Gastrocnemius medialis (tissue), 4 donors: ENCODE measurements around the gene PADI3.

Source experiments
- CTCF ChIP-seq, 5 experiments: fragments of 450-650 bp in 3 of 5; fragments of 200-600 bp in 2 of 5; sonication (generic) in 2 of 5; IDR thresholded peaks in 4 of 5; conservative IDR thresholded peaks in 1 of 5; 1 replicate in 4 of 5; 2 replicates in 1 of 5; pipeline ENCODE4 v1.5.1; 2016 to 2019; ENCODE audit warnings: antibody characterized with exemption in 5 of 5, mild to moderate bottlenecking in 3 of 5, moderate library complexity in 3 of 5
- POLR2A ChIP-seq, 2 donors: fragments of 450-650 bp; IDR thresholded peaks; one replicate each; pipeline ENCODE4 v1.6.1; 2017; ENCODE audit warnings: antibody characterized with exemption in 2 of 2, mild to moderate bottlenecking in 2 of 2, moderate library complexity in 2 of 2

GRCh38 chr1:17292299-17293160 is 43.6 kb downstream of the PADI3 start:
- TF ChIP-seq CTCF (IDR thresholded peaks at IDR 0.05 in 4 of 5, conservative IDR thresholded peaks at IDR 0.05 in 1 of 5) (no peak), POLR2A (IDR thresholded peaks at IDR 0.05) (no peak)
